ENCODE data around the gene SORT1. TPM values are rescaled to one million over a fixed set of nuclear protein-coding genes. Genes with fewer than 3 reads are reported as not detected.

SORT1 gene
- total RNA-seq, 1 experiment from 2014 or later: 12.4 TPM

- no peaks in the 10 kb centered on the region for H3K27me3 ChIP-seq (ENCODE audit: control insufficient read depth, insufficient read depth, low read length)
- H3K4me3 ChIP-seq (ENCODE audit: insufficient read depth, low read depth, low read length): no peak overlapping the region
- DNase-seq: no peak
- peaks cover 6% of the 10 kb centered on the region for H3K36me3 ChIP-seq (replicated peaks; ENCODE audit: control insufficient read depth, insufficient read depth, low read length)
These were observed 41.2 kb downstream of the SORT1 start for GRCh38 chr1:109356505-109356904.

- Histone ChIP-seq H3K36me3 (replicated peaks; ENCODE audit: control insufficient read depth, insufficient read depth, low read length) (peaks cover 11% of the 10 kb centered on the region), H3K27me3 (ENCODE audit: control insufficient read depth, insufficient read depth, low read length) (no peaks in the 10 kb centered on the region), H3K4me3 (ENCODE audit: insufficient read depth, low read depth, low read length) (no peak overlapping the region)
- no peak for DNase-seq
These were observed 42.8 kb downstream of the SORT1 start for GRCh38 chr1:109354929-109355328.

GRCh38 chr1:109351457-109351856 is 46.3 kb downstream of the SORT1 start:
- Histone ChIP-seq H3K4me3 (ENCODE audit: insufficient read depth, low read depth, low read length) (no peak overlapping the region), H3K36me3 (replicated peaks; ENCODE audit: control insufficient read depth, insufficient read depth, low read length) (peaks cover 17% of the 10 kb centered on the region), H3K27me3 (ENCODE audit: control insufficient read depth, insufficient read depth, low read length) (no peaks in the 10 kb centered on the region)
- DNase-seq: no peak

GRCh38 chr1:109350655-109351054 is 47.1 kb downstream of the SORT1 start:
- DNase-seq: no peak
- no peak overlapping the region for H3K4me3 ChIP-seq (ENCODE audit: insufficient read depth, low read depth, low read length)
- peaks cover 17% of the 10 kb centered on the region for H3K36me3 ChIP-seq (replicated peaks; ENCODE audit: control insufficient read depth, insufficient read depth, low read length)
- H3K27me3 ChIP-seq (ENCODE audit: control insufficient read depth, insufficient read depth, low read length): no peaks in the 10 kb centered on the region

GRCh38 chr1:109350182-109350581 is 47.5 kb downstream of the SORT1 start:
- Histone ChIP-seq H3K36me3 (replicated peaks; ENCODE audit: control insufficient read depth, insufficient read depth, low read length) (peaks cover 17% of the 10 kb centered on the region), H3K27me3 (ENCODE audit: control insufficient read depth, insufficient read depth, low read length) (no peaks in the 10 kb centered on the region), H3K4me3 (ENCODE audit: insufficient read depth, low read depth, low read length) (no peak overlapping the region)
- no peak for DNase-seq

- no peak for DNase-seq
- H3K36me3 ChIP-seq (replicated peaks; ENCODE audit: control insufficient read depth, insufficient read depth, low read length): peaks cover 20% of the 10 kb centered on the region
- no peaks in the 10 kb centered on the region for H3K27me3 ChIP-seq (ENCODE audit: control insufficient read depth, insufficient read depth, low read length)
- H3K4me3 ChIP-seq (ENCODE audit: insufficient read depth, low read depth, low read length): no peak overlapping the region
These were observed 50.2 kb downstream of the SORT1 start for GRCh38 chr1:109347511-109347910.

GRCh38 chr1:109341944-109342930 is 55.5 kb downstream of the SORT1 start:
- H3K36me3 ChIP-seq (replicated peaks; ENCODE audit: control insufficient read depth, insufficient read depth, low read length): peaks cover 20% of the 10 kb centered on the region
- DNase-seq: no peak
- H3K27me3 ChIP-seq (ENCODE audit: control insufficient read depth, insufficient read depth, low read length): no peaks in the 10 kb centered on the region
- H3K4me3 ChIP-seq (ENCODE audit: insufficient read depth, low read depth, low read length): no peak overlapping the region

- no peak overlapping the region for H3K4me3 ChIP-seq (ENCODE audit: insufficient read depth, low read depth, low read length)
- no peaks in the 10 kb centered on the region for H3K27me3 ChIP-seq (ENCODE audit: control insufficient read depth, insufficient read depth, low read length)
- no peak for DNase-seq
- H3K36me3 ChIP-seq (replicated peaks; ENCODE audit: control insufficient read depth, insufficient read depth, low read length): peaks cover 23% of the 10 kb centered on the region
These were observed 59.1 kb downstream of the SORT1 start for GRCh38 chr1:109338608-109339007.

- DNase-seq: no peak
- H3K4me3 ChIP-seq (ENCODE audit: insufficient read depth, low read depth, low read length): no peak overlapping the region
- H3K27me3 ChIP-seq (ENCODE audit: control insufficient read depth, insufficient read depth, low read length): no peaks in the 10 kb centered on the region
- peaks cover 22% of the 10 kb centered on the region for H3K36me3 ChIP-seq (replicated peaks; ENCODE audit: control insufficient read depth, insufficient read depth, low read length)
These were observed 59.6 kb downstream of the SORT1 start for GRCh38 chr1:109338091-109338490.

- Histone ChIP-seq H3K27me3 (ENCODE audit: control insufficient read depth, insufficient read depth, low read length) (no peaks in the 10 kb centered on the region), H3K36me3 (replicated peaks; ENCODE audit: control insufficient read depth, insufficient read depth, low read length) (peaks cover 12% of the 10 kb centered on the region), H3K4me3 (ENCODE audit: insufficient read depth, low read depth, low read length) (no peak overlapping the region)
- no peak for DNase-seq
These were observed 62.6 kb downstream of the SORT1 start for GRCh38 chr1:109335091-109335490.

- DNase-seq: no peak
- no peaks in the 10 kb centered on the region for H3K27me3 ChIP-seq (ENCODE audit: control insufficient read depth, insufficient read depth, low read length)
- H3K4me3 ChIP-seq (ENCODE audit: insufficient read depth, low read depth, low read length): no peak overlapping the region
- peaks cover 14% of the 10 kb centered on the region for H3K36me3 ChIP-seq (replicated peaks; ENCODE audit: control insufficient read depth, insufficient read depth, low read length)
These were observed 66.6 kb downstream of the SORT1 start for GRCh38 chr1:109331113-109331512.

- DNase-seq: no peak
- H3K4me3 ChIP-seq (ENCODE audit: insufficient read depth, low read depth, low read length): no peak overlapping the region
- peaks cover 15% of the 10 kb centered on the region for H3K36me3 ChIP-seq (replicated peaks; ENCODE audit: control insufficient read depth, insufficient read depth, low read length)
- H3K27me3 ChIP-seq (ENCODE audit: control insufficient read depth, insufficient read depth, low read length): no peaks in the 10 kb centered on the region
These were observed 70.4 kb downstream of the SORT1 start for GRCh38 chr1:109327285-109327684.

GRCh38 chr1:109322974-109323373 is 74.7 kb downstream of the SORT1 start:
- no peak for DNase-seq
- H3K27me3 ChIP-seq (ENCODE audit: control insufficient read depth, insufficient read depth, low read length): no peaks in the 10 kb centered on the region
- H3K36me3 ChIP-seq (replicated peaks; ENCODE audit: control insufficient read depth, insufficient read depth, low read length): peaks cover 22% of the 10 kb centered on the region

GRCh38 chr1:109319114-109319513 is 78.6 kb downstream of the SORT1 start:
- no peak overlapping the region for H3K4me3 ChIP-seq (ENCODE audit: insufficient read depth, low read depth, low read length)
- H3K36me3 ChIP-seq (replicated peaks; ENCODE audit: control insufficient read depth, insufficient read depth, low read length): peaks cover 29% of the 10 kb centered on the region
- no peak for DNase-seq

More at GRCh38 chr1:109322974-109323373, 74.7 kb downstream of the SORT1 start:
- no peak overlapping the region for H3K4me3 ChIP-seq (ENCODE audit: insufficient read depth, low read depth, low read length)

GRCh38 chr1:109316506-109316905 is 81.2 kb downstream of the SORT1 start:
- DNase-seq: no peak
- H3K36me3 ChIP-seq (replicated peaks; ENCODE audit: control insufficient read depth, insufficient read depth, low read length): peaks cover 29% of the 10 kb centered on the region
- no peaks in the 10 kb centered on the region for H3K27me3 ChIP-seq (ENCODE audit: control insufficient read depth, insufficient read depth, low read length)
- H3K4me3 ChIP-seq (ENCODE audit: insufficient read depth, low read depth, low read length): no peak overlapping the region

More at GRCh38 chr1:109319114-109319513, 78.6 kb downstream of the SORT1 start:
- H3K27me3 ChIP-seq (ENCODE audit: control insufficient read depth, insufficient read depth, low read length): no peaks in the 10 kb centered on the region

Data from H7 (cell line).